ENCODE results near the gene CLGN.

The CLGN gene

DNA sequence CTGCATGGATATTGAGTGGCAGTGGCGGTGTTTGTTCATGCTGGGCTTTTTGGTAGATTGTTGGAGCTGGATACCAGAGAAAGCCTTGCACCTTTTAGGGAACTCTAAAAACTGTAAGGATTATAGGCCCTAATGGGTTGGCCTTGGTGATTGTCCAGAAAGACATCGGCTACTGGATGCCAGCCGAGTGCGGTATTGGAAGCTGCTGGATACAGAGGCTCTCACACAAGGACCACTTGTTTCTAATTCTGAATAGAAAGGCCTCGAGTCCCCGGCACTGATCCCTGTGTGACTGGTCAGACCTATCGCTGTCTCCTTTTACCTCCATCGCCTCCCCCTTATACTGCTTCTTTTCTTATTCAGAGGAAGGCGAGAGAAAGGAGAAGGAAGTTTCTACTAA lies 81.3 kb downstream of the CLGN start:
- TF ChIP-seq, protein P1, sequence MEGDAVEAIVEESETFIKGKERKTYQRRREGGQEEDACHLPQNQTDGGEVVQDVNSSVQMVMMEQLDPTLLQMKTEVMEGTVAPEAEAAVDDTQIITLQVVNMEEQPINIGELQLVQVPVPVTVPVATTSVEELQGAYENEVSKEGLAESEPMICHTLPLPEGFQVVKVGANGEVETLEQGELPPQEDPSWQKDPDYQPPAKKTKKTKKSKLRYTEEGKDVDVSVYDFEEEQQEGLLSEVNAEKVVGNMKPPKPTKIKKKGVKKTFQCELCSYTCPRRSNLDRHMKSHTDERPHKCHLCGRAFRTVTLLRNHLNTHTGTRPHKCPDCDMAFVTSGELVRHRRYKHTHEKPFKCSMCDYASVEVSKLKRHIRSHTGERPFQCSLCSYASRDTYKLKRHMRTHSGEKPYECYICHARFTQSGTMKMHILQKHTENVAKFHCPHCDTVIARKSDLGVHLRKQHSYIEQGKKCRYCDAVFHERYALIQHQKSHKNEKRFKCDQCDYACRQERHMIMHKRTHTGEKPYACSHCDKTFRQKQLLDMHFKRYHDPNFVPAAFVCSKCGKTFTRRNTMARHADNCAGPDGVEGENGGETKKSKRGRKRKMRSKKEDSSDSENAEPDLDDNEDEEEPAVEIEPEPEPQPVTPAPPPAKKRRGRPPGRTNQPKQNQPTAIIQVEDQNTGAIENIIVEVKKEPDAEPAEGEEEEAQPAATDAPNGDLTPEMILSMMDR (IDR thresholded peaks at IDR 0.05; ENCODE audit: low read depth, low read length), result no peak
- DNase-seq (ENCODE audit: extremely low read depth, low read depth), result no peak

DNA sequence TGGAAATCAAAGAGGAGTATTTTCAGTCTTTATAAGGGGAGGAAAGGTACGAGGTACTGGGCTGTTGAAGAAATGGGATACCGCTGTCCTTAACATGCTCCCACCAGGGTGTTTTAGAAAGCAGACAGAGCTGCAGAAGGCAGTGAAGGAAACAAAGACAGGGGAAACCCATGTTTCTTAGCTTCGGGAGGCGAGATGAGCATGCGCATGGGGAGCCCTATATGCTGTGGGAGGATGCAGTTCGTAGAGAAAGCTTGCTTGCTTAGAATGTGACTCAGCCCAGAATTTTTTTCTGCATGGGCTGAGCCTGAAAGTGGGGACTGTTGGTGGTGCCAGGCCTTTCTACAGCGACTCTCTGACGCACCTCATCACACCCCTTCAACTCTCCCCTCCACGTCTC lies 82.8 kb downstream of the CLGN start:
- DNase-seq (ENCODE audit: extremely low read depth, low read depth), result no peak
- TF ChIP-seq, protein P1 (IDR thresholded peaks at IDR 0.05; ENCODE audit: low read depth, low read length), result no peak

DNA sequence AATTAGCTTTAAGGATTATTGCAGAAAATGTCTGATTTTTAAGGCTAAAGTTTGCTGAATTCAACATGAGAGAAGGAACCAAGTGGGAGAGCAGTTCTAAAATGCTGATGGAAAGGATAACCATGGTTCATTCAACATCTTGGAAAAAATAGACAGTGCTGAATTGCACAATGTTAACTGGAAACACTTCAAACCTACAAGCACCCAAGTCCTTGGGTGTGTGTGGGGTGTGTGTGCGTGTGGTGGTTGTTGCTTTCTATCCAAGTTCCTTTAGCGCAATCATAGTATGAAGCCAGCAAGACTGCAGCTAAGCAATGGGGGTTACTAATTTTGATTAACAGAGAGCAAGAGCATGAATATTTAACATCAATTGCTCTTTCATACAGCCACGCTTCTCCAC lies 83.3 kb downstream of the CLGN start:
- no peak for DNase-seq (ENCODE audit: extremely low read depth, low read depth)
- TF ChIP-seq, protein P1 (IDR thresholded peaks at IDR 0.05; ENCODE audit: low read depth, low read length), result no peak

DNA sequence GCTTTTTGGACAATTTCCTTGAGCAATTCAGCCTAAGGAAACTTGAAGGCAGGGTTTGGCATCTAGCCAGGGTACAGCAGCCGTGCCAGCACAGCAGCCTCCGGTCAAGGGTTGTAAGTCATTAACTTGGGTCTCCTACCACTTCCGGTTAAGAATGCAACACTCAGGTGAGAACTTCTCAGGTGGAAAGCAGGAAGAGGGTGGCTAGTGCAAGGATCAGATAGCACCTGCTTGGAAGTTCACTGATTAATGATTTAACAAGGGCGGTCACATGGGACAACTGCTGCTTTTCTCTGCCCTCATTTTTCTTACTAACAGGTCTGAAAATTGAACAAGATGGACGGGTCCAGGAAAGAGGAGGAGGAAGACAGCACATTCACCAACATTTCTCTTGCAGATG lies 84.1 kb downstream of the CLGN start:
- DNase-seq (ENCODE audit: extremely low read depth, low read depth), result no peak
- TF ChIP-seq, protein P1 (IDR thresholded peaks at IDR 0.05; ENCODE audit: low read depth, low read length), result no peak

DNA sequence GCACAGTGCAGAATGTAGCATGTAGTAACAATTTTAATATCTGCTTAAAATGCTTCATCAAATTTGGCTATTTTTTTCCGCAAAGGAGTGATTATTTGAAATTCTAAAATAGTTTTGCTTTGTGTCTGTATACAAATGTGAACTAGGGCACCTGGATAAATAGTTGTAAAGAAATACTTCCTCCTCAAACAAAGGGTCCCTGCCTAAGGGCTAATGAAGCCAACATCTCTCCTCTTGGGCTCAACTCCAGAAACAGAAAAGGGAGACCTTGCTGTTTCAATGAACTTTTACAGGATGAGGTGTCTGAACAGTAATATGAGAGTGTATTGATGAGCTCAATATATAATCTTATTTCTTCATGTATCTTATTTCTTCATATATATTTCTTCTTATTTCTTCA lies 84.8 kb downstream of the CLGN start:
- no peak for DNase-seq (ENCODE audit: extremely low read depth, low read depth)
- TF ChIP-seq, protein P1 (IDR thresholded peaks at IDR 0.05; ENCODE audit: low read depth, low read length), result no peak
